ENCODE data around the gene PMEL. TPM values are rescaled to one million over a fixed set of nuclear protein-coding genes. Genes with fewer than 3 reads are reported as not detected.

The PMEL gene
- total RNA-seq, 5 donors from 2014 or later (not counting 1 experiment from before 2014, with no cell fraction given): 0.20 TPM; not detected in 4

DNA sequence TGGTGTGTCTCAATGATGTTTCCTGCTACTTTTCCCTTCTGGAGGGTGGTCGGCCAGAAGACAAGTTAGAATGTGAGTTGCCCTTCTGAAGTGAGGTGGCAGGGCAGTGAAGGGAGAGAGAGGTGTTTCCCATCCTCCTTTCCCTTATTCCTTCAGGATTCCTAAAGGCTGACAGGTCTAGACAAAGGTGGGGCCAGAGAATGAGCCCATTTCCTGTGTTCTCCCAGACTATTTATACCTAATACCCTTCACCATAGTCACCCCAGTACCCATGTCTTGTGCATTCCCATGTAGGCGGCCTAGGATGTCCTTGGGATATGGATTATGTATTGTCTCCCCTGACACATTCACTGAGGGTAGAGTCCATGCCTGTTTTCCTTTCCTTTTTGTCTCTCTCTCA, 27.9 kb downstream of the PMEL start:
- no peak for ATAC-seq (replicated peaks in 1 of 4)
- POLR2A ChIA-PET: interaction anchor here in 1 of 2 donors (0.7 kb wide), 1 partner anchor 36 kb away, joined by 3 read pairs; no protein-coding TSS in a partner anchor
- Mint-ChIP-seq H3K9me3 (no peaks in the 10 kb centered on the region), H3K27ac (peak overlapping the region; percentile 96 to 99), H3K4me1 (peaks cover 88 to 96% (median 90%) of the 10 kb centered on the region in 3 donors), H3K27me3 (no peaks in the 10 kb centered on the region), H3K4me3 (peak overlapping the region in 1 of 3 donors; percentile 100), H3K36me3 (peaks cover 70% of the 10 kb centered on the region)
- H3K9me3 ChIP-seq: no peaks in the 10 kb centered on the region
- H3K27me3 ChIP-seq (replicated peaks in 1 of 2; ENCODE audit: control insufficient read depth in 2 of 2, extremely low read depth in 1 of 2, insufficient read depth in 2 of 2, low read length in 1 of 2): no peaks in the 10 kb centered on the region
- peaks cover 20 to 89% of the 10 kb centered on the region in 2 donors for H3K36me3 ChIP-seq (ENCODE audit: control insufficient read depth in 2 of 2, extremely low read depth in 1 of 2, insufficient read depth in 1 of 2, low read length in 1 of 2)
- peaks cover 70 to 80% of the 10 kb centered on the region in 2 experiments for H3K4me1 ChIP-seq (ENCODE audit: control insufficient read depth in 1 of 2, extremely low read depth in 1 of 2, insufficient read depth in 2 of 2, low read length in 2 of 2)
- no CpG with 5 or more reads among the region's 2 CpGs for WGBS (ENCODE audit: insufficient coverage)
- H3K27ac ChIP-seq (ENCODE audit: low read length): peak overlapping the region; percentile 4
- no peak overlapping the region for H3K4me3 ChIP-seq (ENCODE audit: control insufficient read depth in 1 of 2, extremely low read depth in 1 of 2, low read length in 1 of 2)
- CTCF ChIA-PET: interaction anchor here in 1 of 2 donors (0.8 to 5.2 kb wide), 3 partner anchors 14 to 198 kb away, joined by 3 to 47 read pairs (median 5); partner anchors contain the start of genes ORMDL2 and SARNP
- no peak for DNase-seq

GRCh38 chr12:55935738-55936151, 30.1 kb downstream of the PMEL start:
- H3K27me3 ChIP-seq (replicated peaks in 1 of 2; ENCODE audit: control insufficient read depth in 2 of 2, extremely low read depth in 1 of 2, insufficient read depth in 2 of 2, low read length in 1 of 2): no peaks in the 10 kb centered on the region
- DNase-seq (peak in 5 of 35 experiments; percentile 26 to 46 (median 34)), ATAC-seq (replicated peaks in 1 of 4) (no peak)
- ChIA-PET POLR2A (no interaction called here), CTCF (interaction anchor here in 1 of 2 donors (0.5 to 3.3 kb wide), 7 partner anchors 8 to 197 kb away, joined by 4 to 13 read pairs (median 4); partner anchors contain the start of gene ORMDL2)
- Mint-ChIP-seq H3K9me3 (no peaks in the 10 kb centered on the region), H3K36me3 (peaks cover 68% of the 10 kb centered on the region), H3K4me3 (peak overlapping the region; percentile 96 to 100 (median 97)), H3K27me3 (no peaks in the 10 kb centered on the region), H3K27ac (peak overlapping the region; percentile 96 to 99), H3K4me1 (peaks cover 74 to 86% (median 81%) of the 10 kb centered on the region in 3 donors)
- H3K9me3 ChIP-seq: no peaks in the 10 kb centered on the region
- WGBS (ENCODE audit: insufficient coverage): 29% methylated on average over 5 of the region's 26 CpGs
- peak overlapping the region; percentile 73 for H3K27ac ChIP-seq (ENCODE audit: low read length)
- H3K4me3 ChIP-seq (ENCODE audit: control insufficient read depth in 1 of 2, extremely low read depth in 1 of 2, low read length in 1 of 2): peak overlapping the region; percentile 53 to 88
- peaks cover 11 to 70% of the 10 kb centered on the region in 2 donors for H3K36me3 ChIP-seq (ENCODE audit: control insufficient read depth in 2 of 2, extremely low read depth in 1 of 2, insufficient read depth in 1 of 2, low read length in 1 of 2)
- peaks cover 63 to 82% of the 10 kb centered on the region in 2 experiments for H3K4me1 ChIP-seq (ENCODE audit: control insufficient read depth in 1 of 2, extremely low read depth in 1 of 2, insufficient read depth in 2 of 2, low read length in 2 of 2)

DNA sequence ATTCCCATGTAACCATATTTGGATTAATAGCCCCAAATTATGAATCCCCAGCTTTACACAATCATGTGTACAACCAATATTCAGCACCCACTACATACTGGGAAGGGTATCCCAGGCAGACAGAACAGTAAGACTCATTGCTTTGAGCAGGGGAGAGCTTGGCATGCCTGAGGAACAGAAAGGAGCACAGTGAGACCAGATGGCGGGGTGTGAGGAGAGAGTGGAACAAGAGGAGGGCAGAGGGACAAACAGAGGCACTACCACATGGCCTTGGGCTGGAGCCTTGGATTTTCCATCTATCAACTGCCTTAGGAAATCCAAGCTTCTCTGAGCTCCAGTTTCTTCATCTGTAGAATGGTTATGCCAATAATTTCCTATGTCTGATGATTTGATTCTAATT, 31.1 kb downstream of the PMEL start:
- Histone ChIP-seq H3K4me1 (ENCODE audit: control insufficient read depth in 1 of 2, extremely low read depth in 1 of 2, insufficient read depth in 2 of 2, low read length in 2 of 2) (peaks cover 58 to 77% of the 10 kb centered on the region in 2 experiments), H3K27ac (ENCODE audit: low read length) (peak overlapping the region; percentile 73), H3K9me3 (no peaks in the 10 kb centered on the region), H3K36me3 (ENCODE audit: control insufficient read depth in 2 of 2, extremely low read depth in 1 of 2, insufficient read depth in 1 of 2, low read length in 1 of 2) (peaks cover 8 to 60% of the 10 kb centered on the region in 2 donors), H3K4me3 (ENCODE audit: control insufficient read depth in 1 of 2, extremely low read depth in 1 of 2, low read length in 1 of 2) (peak overlapping the region; percentile 53 to 88), H3K27me3 (replicated peaks in 1 of 2; ENCODE audit: control insufficient read depth in 2 of 2, extremely low read depth in 1 of 2, insufficient read depth in 2 of 2, low read length in 1 of 2) (no peaks in the 10 kb centered on the region)
- 60% methylated on average over 1 of the region's 1 CpG for WGBS (ENCODE audit: insufficient coverage)
- CTCF ChIA-PET: interaction anchor here in 1 of 2 donors (1.1 to 3.3 kb wide), 4 partner anchors 9 to 197 kb away, joined by 3 to 13 read pairs (median 4); no protein-coding TSS in a partner anchor
- H3K4me1 Mint-ChIP-seq: peaks cover 71 to 86% (median 81%) of the 10 kb centered on the region in 3 donors
- H3K9me3 Mint-ChIP-seq: no peaks in the 10 kb centered on the region
- no peak for DNase-seq
- H3K36me3 Mint-ChIP-seq: peaks cover 58% of the 10 kb centered on the region
- no peak for ATAC-seq (replicated peaks in 1 of 4)
- H3K27ac Mint-ChIP-seq: peak overlapping the region; percentile 96 to 99
- H3K27me3 Mint-ChIP-seq: no peaks in the 10 kb centered on the region
- H3K4me3 Mint-ChIP-seq: peak overlapping the region; percentile 96 to 100 (median 97)
- POLR2A ChIA-PET: no interaction called here

- H3K36me3 Mint-ChIP-seq: peaks cover 51% of the 10 kb centered on the region
- H3K9me3 Mint-ChIP-seq: no peaks in the 10 kb centered on the region
- H3K4me3 Mint-ChIP-seq: peak overlapping the region; percentile 96 to 100 (median 97)
- H3K9me3 ChIP-seq: no peaks in the 10 kb centered on the region
- no CpG with 5 or more reads among the region's 1 CpG for WGBS (ENCODE audit: insufficient coverage)
- peaks cover 5 to 53% of the 10 kb centered on the region in 2 donors for H3K36me3 ChIP-seq (ENCODE audit: control insufficient read depth in 2 of 2, extremely low read depth in 1 of 2, insufficient read depth in 1 of 2, low read length in 1 of 2)
- H3K4me3 ChIP-seq (ENCODE audit: control insufficient read depth in 1 of 2, extremely low read depth in 1 of 2, low read length in 1 of 2): peak overlapping the region; percentile 88 to 93
- no peak for ATAC-seq (replicated peaks in 1 of 4)
- no peaks in the 10 kb centered on the region for H3K27me3 ChIP-seq (replicated peaks in 1 of 2; ENCODE audit: control insufficient read depth in 2 of 2, extremely low read depth in 1 of 2, insufficient read depth in 2 of 2, low read length in 1 of 2)
- peaks cover 69 to 86% (median 81%) of the 10 kb centered on the region in 3 donors for H3K4me1 Mint-ChIP-seq
- CTCF ChIA-PET: interaction anchor here (0.6 to 3.3 kb wide), 9 partner anchors 8 to 196 kb away, joined by 3 to 13 read pairs (median 4); partner anchors contain the start of genes ORMDL2 (in 1 of the 2), RAB5B (in 1 of the 2) and SARNP (in 1 of the 2)
- POLR2A ChIA-PET: interaction anchor here (0.6 to 1.2 kb wide), 4 partner anchors 26 to 437 kb away, joined by 4 to 5 read pairs (median 4); partner anchors contain the start of genes ORMDL2 (in 1 of the 2) and SARNP (in 1 of the 2)
- H3K27ac Mint-ChIP-seq: peak overlapping the region; percentile 96 to 99
- no peak for DNase-seq
- peak overlapping the region; percentile 73 for H3K27ac ChIP-seq (ENCODE audit: low read length)
- no peaks in the 10 kb centered on the region for H3K27me3 Mint-ChIP-seq
- peaks cover 52 to 74% of the 10 kb centered on the region in 2 experiments for H3K4me1 ChIP-seq (ENCODE audit: control insufficient read depth in 1 of 2, extremely low read depth in 1 of 2, insufficient read depth in 2 of 2, low read length in 2 of 2)
These were observed 31.8 kb downstream of the PMEL start for GRCh38 chr12:55933799-55934742.

DNA sequence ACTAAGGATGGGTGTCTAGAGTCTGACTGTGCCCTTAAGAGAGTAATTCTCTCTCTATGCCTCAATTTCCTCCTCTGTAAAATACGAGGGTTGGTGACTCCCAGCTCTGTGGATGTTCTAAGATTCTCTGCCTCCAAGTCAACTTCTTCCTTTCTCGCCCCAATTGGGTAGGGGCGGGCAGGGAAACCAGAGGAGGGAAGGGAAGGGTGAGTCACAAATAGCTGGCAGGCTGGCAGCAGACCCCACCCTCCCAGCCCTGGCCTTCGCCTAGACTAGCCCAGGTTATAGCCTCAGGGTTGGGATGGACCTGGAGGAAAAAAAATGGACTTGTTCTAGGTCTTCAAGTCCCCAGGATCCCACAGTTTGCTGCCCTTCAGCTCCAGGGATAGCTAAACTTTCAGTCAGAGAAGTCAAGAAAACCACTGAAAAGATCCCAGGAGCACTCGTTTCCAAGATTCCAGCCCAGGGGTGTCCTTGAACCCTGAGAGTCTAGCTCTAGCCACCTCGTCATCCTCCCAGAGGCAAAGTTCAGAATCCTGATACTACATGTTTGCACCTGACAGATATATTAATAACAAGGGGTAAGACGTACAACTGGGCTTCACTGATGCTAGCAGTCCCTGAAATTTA, 32.6 kb downstream of the PMEL start:
- Histone ChIP-seq H3K4me3 (ENCODE audit: control insufficient read depth in 1 of 2, extremely low read depth in 1 of 2, low read length in 1 of 2) (peak overlapping the region; percentile 88 to 93), H3K27ac (ENCODE audit: low read length) (peak overlapping the region; percentile 73), H3K27me3 (replicated peaks in 1 of 2; ENCODE audit: control insufficient read depth in 2 of 2, extremely low read depth in 1 of 2, insufficient read depth in 2 of 2, low read length in 1 of 2) (no peaks in the 10 kb centered on the region), H3K4me1 (ENCODE audit: control insufficient read depth in 1 of 2, extremely low read depth in 1 of 2, insufficient read depth in 2 of 2, low read length in 2 of 2) (peaks cover 48 to 75% of the 10 kb centered on the region in 2 experiments), H3K36me3 (ENCODE audit: control insufficient read depth in 2 of 2, extremely low read depth in 1 of 2, insufficient read depth in 1 of 2, low read length in 1 of 2) (peaks cover 4 to 45% of the 10 kb centered on the region in 2 donors), H3K9me3 (no peaks in the 10 kb centered on the region)
- ATAC-seq (replicated peaks in 1 of 4): no peak
- Mint-ChIP-seq H3K4me1 (peaks cover 64 to 81% (median 78%) of the 10 kb centered on the region in 3 donors), H3K9me3 (no peaks in the 10 kb centered on the region), H3K4me3 (peak overlapping the region; percentile 96 to 100 (median 97)), H3K27ac (peak overlapping the region; percentile 96 to 99), H3K36me3 (peaks cover 43% of the 10 kb centered on the region), H3K27me3 (no peaks in the 10 kb centered on the region)
- DNase-seq: peak in 2 of 35 experiments; percentile 35 to 36
- POLR2A ChIA-PET: interaction anchor here in 1 of 2 donors (0.5 to 1.2 kb wide), 2 partner anchors 115 to 180 kb away, joined by 4 to 10 read pairs; partner anchors contain the start of genes ORMDL2 and SARNP
- CTCF ChIA-PET: interaction anchor here (0.7 to 1.3 kb wide), 5 partner anchors 9 to 115 kb away, joined by 3 to 9 read pairs (median 4); partner anchors contain the start of genes ORMDL2 (in 1 of the 2), RAB5B (in 1 of the 2) and SARNP (in 1 of the 2)
- WGBS (ENCODE audit: insufficient coverage): 20% methylated on average over 1 of the region's 7 CpGs

Data from T-cell (primary cell).